Neural cell (in vitro differentiated cells): ENCODE results near the gene KREMEN2. TPM values are rescaled to one million over a fixed set of nuclear protein-coding genes. Genes with fewer than 3 reads are reported as not detected.
A peak's percentile ranks its signal among the peaks of the same experiment; 100 is the strongest.

ENCODE experiments used
- H2AFZ ChIP-seq: fragments of 200-600, 300-800 bp; sonication (generic), shearing (Covaris generic); 2 replicates; pipeline ENCODE4 v1.6.0; 2014; ENCODE audit warnings: low read depth, mild to moderate bottlenecking, antibody characterized with exemption, low read length, moderate library complexity
- H3F3A ChIP-seq: fragments of 200-600 bp; shearing (Covaris generic); 2 replicates; pipeline ENCODE4 v1.6.1; 2016; ENCODE audit warnings: mild to moderate bottlenecking, moderate library complexity, mixed read lengths, antibody characterized with exemption, low read length; ENCODE audit not compliant: insufficient read depth, poor library complexity, severe bottlenecking
- H3K27ac ChIP-seq: fragments of 200-600, 300-800 bp; sonication (generic), shearing (Covaris generic); 2 replicates; pipeline ENCODE4 v1.5.1; 2014; ENCODE audit warnings: mild to moderate bottlenecking, low read length, moderate library complexity
- H3K27me3 ChIP-seq: fragments of 300-800, 200-600 bp; sonication (generic), shearing (Covaris generic); 2 replicates; pipeline ENCODE4 v1.6.0; 2014; ENCODE audit warnings: mild to moderate bottlenecking, low read depth, low read length, moderate library complexity; ENCODE audit not compliant: insufficient read depth
- H3K36me3 ChIP-seq: fragments of 300-800, 200-600 bp; sonication (generic), shearing (Covaris generic); 2 replicates; pipeline ENCODE4 v1.5.1; 2014; ENCODE audit warnings: mild to moderate bottlenecking, antibody characterized with exemption, low read length, moderate library complexity; ENCODE audit not compliant: insufficient read depth
- H3K4me2 ChIP-seq: fragments of 300-800, 200-600 bp; sonication (generic), shearing (Covaris generic); 2 replicates; pipeline ENCODE4 v1.6.0; 2014; ENCODE audit warnings: mild to moderate bottlenecking, low read length
- H3K4me3 ChIP-seq: fragments of 300-800, 200-600 bp; sonication (generic), shearing (Covaris generic); 2 replicates; pipeline ENCODE4 v1.5.1; 2014; ENCODE audit warnings: mild to moderate bottlenecking, low read length, moderate library complexity
- H3K79me2 ChIP-seq: fragments of 200-600 bp; shearing (Covaris generic); replicated peaks from 2 replicates; pipeline ENCODE4 v1.6.0; 2014; ENCODE audit warnings: mild to moderate bottlenecking, low read length, moderate library complexity; ENCODE audit not compliant: insufficient read depth
- H3K9ac ChIP-seq: fragments of 300-800, 200-600 bp; sonication (generic), shearing (Covaris generic); 2 replicates; pipeline ENCODE4 v1.6.1; 2016; ENCODE audit warnings: mild to moderate bottlenecking, low read length, mixed read lengths
- H3K9me2 ChIP-seq: fragments of 200-600 bp; shearing (Covaris generic); 2 replicates; pipeline ENCODE4 v1.6.1; 2016; ENCODE audit warnings: mild to moderate bottlenecking, low read length, mixed read lengths; ENCODE audit not compliant: insufficient read depth
- H3K9me3 ChIP-seq: fragments of 200-600, 300-800 bp; sonication (generic), shearing (Covaris generic); 2 replicates; pipeline ENCODE4 v1.6.1; 2016; ENCODE audit warnings: mild to moderate bottlenecking, mixed run types, low read length, moderate library complexity, mixed read lengths
- H4K20me1 ChIP-seq: fragments of 200-600 bp; shearing (Covaris generic); 2 replicates; pipeline ENCODE4 v1.6.1; 2016; ENCODE audit warnings: mild to moderate bottlenecking, mixed run types; ENCODE audit not compliant: insufficient read depth
- CTCF ChIP-seq: fragments of 450-650 bp; IDR thresholded peaks from 2 replicates; pipeline ENCODE4 v1.5.1; 2014; ENCODE audit warnings: antibody characterized with exemption, mild to moderate bottlenecking, moderate library complexity; ENCODE audit not compliant: poor library complexity, severe bottlenecking
- EP300 ChIP-seq: fragments of 450-650 bp; conservative IDR thresholded peaks from 2 replicates; pipeline ENCODE4 v1.6.1; 2014; ENCODE audit warnings: antibody characterized with exemption, mild to moderate bottlenecking, moderate library complexity; ENCODE audit not compliant: poor library complexity, severe bottlenecking
- EZH2 ChIP-seq: fragments of 200-600, 300-800 bp; shearing (Covaris generic), sonication (generic); IDR thresholded peaks from 2 replicates; pipeline ENCODE4 v1.6.1; 2014; ENCODE audit warnings: antibody characterized with exemption, low read length, borderline replicate concordance, mild to moderate bottlenecking; ENCODE audit not compliant: insufficient read depth, poor library complexity, severe bottlenecking
- MXI1 ChIP-seq: fragments of 450-650 bp; conservative IDR thresholded peaks from 2 replicates; pipeline ENCODE4 v1.6.1; 2014; ENCODE audit warnings: antibody characterized with exemption, mild to moderate bottlenecking; ENCODE audit not compliant: poor library complexity, severe bottlenecking
- POLR2AphosphoS5 ChIP-seq: IDR thresholded peaks from 2 replicates; pipeline ENCODE4 v1.6.1; 2012
- RAD21 ChIP-seq: fragments of 450-650 bp; conservative IDR thresholded peaks from 2 replicates; pipeline ENCODE4 v1.6.1; 2014; ENCODE audit warnings: antibody characterized with exemption, mild to moderate bottlenecking, moderate library complexity
- REST ChIP-seq: IDR thresholded peaks from 2 replicates; pipeline ENCODE4 v1.6.1; 2012; ENCODE audit warnings: borderline replicate concordance
- SMC3 ChIP-seq: fragments of 450-650 bp; conservative IDR thresholded peaks from 2 replicates; pipeline ENCODE4 v1.6.1; 2014; ENCODE audit warnings: antibody characterized with exemption, mild to moderate bottlenecking, moderate library complexity; ENCODE audit not compliant: poor library complexity
- TAF1 ChIP-seq: IDR thresholded peaks from 2 replicates; pipeline ENCODE4 v1.6.1; 2012; ENCODE audit warnings: low read depth
- polyA minus RNA-seq: library from RNA; depleted of rRNA, polyadenylated mRNA; stranded (reverse); fragments of >200 nt; gene quantifications from 2 replicates; pipeline ENCODE4 v1.2.3, GENCODE V29; 2014
- polyA plus RNA-seq: library from polyadenylated mRNA; depleted of rRNA; stranded (reverse); fragments of >200 nt; gene quantifications from 2 replicates; pipeline ENCODE4 v1.2.3, GENCODE V29; 2014

The KREMEN2 gene
- polyA plus RNA-seq (0.71 TPM in 1 of 2 replicates, not detected in the other), polyA minus RNA-seq (0.35 TPM in 1 of 2 replicates, not detected in the other)

- Histone ChIP-seq H3K9ac (peak within 1 kb of the TSS; percentile 42), H2AFZ (no peak within 1 kb of the TSS), H3K36me3 (no peaks in the 10 kb centered on the region)
Observed at GRCh38 chr16:2963723-2964474, at the start of gene KREMEN2. TSS of gene KREMEN2 (plus strand) at chr16:2964275. CDS start at chr16:2964521, 246 bp downstream.

GRCh38 chr16:2915196-2915929 lies 48.7 kb upstream of the KREMEN2 start:
- Histone ChIP-seq H3K27ac (no peak overlapping the region), H3K36me3 (no peaks in the 10 kb centered on the region), H3K79me2 (peaks cover 4% of the 10 kb centered on the region), H3K9me3 (no peaks in the 10 kb centered on the region), H3K9me2 (no peaks in the 10 kb centered on the region), H3K4me3 (no peak overlapping the region), H4K20me1 (no peaks in the 10 kb centered on the region), H2AFZ (no peak overlapping the region), H3K9ac (no peak overlapping the region), H3K27me3 (no peaks in the 10 kb centered on the region), H3F3A (no peaks in the 10 kb centered on the region), H3K4me2 (no peak overlapping the region)
- TF ChIP-seq MXI1: no peak
- no peak for TF ChIP-seq RAD21
- TF ChIP-seq EP300: no peak

More at GRCh38 chr16:2963723-2964474, at the start of gene KREMEN2:
- H3K9me3 ChIP-seq: no peaks in the 10 kb centered on the region
- H3F3A ChIP-seq: no peaks in the 10 kb centered on the region
- TF ChIP-seq MXI1 (peak; percentile 31), POLR2AphosphoS5 (no peak), EZH2 (peak; percentile 41), RAD21 (no peak)
- no peaks in the 10 kb centered on the region for H3K9me2 ChIP-seq
- no peaks in the 10 kb centered on the region for H4K20me1 ChIP-seq
- peak within 1 kb of the TSS; percentile 44 for H3K4me2 ChIP-seq
- no peaks in the 10 kb centered on the region for H3K79me2 ChIP-seq
- peaks cover 57% of the 10 kb centered on the region for H3K27me3 ChIP-seq
- no peak within 1 kb of the TSS for H3K27ac ChIP-seq
- H3K4me3 ChIP-seq: peak within 1 kb of the TSS; percentile 65

- Histone ChIP-seq H4K20me1 (no peaks in the 10 kb centered on the region), H3K27ac (no peak overlapping the region), H3F3A (no peaks in the 10 kb centered on the region), H3K79me2 (no peaks in the 10 kb centered on the region), H3K27me3 (no peaks in the 10 kb centered on the region), H3K36me3 (no peaks in the 10 kb centered on the region), H3K9ac (no peak overlapping the region), H3K9me3 (no peaks in the 10 kb centered on the region), H3K4me3 (no peak overlapping the region), H3K9me2 (no peaks in the 10 kb centered on the region), H2AFZ (no peak overlapping the region), H3K4me2 (no peak overlapping the region)
- TF ChIP-seq REST (no peak), RAD21 (peak; percentile 85), SMC3 (peak; percentile 82), EZH2 (no peak), CTCF (peak; percentile 90), TAF1 (no peak), MXI1 (no peak)
Observed at GRCh38 chr16:2919511-2920255, 44.4 kb upstream of the KREMEN2 start.
